HepG2 (cell line): ENCODE data around the gene BDH2. TPM values are rescaled to one million over a fixed set of nuclear protein-coding genes. Genes with fewer than 3 reads are reported as not detected.
A peak's percentile ranks its signal among the peaks of the same experiment; 100 is the strongest.

Experiments
- LRRFIP1 ChIP-seq: sonication (generic); formaldehyde crosslinking; conservative IDR thresholded peaks from 2 replicates; pipeline ENCODE4 v1.4.0; 2020; ENCODE audit warnings: missing genetic modification reagents
- MED1 ChIP-seq: sonication (generic); formaldehyde crosslinking; IDR thresholded peaks from 2 replicates; pipeline ENCODE4 v1.4.0; 2020; ENCODE audit warnings: missing genetic modification reagents
- PAXIP1 ChIP-seq: sonication (generic); formaldehyde crosslinking; conservative IDR thresholded peaks from 2 replicates; pipeline ENCODE4 v1.4.0; 2020; ENCODE audit warnings: mild to moderate bottlenecking, missing genetic modification reagents, moderate library complexity
- PHF20 ChIP-seq: sonication (generic); formaldehyde crosslinking; IDR thresholded peaks from 2 replicates; pipeline ENCODE4 v1.5.0; 2020; ENCODE audit warnings: mild to moderate bottlenecking, missing genetic modification reagents
- RBFOX2 ChIP-seq: fragments of 200-400 bp; formaldehyde crosslinking; IDR thresholded peaks from 2 replicates; pipeline ENCODE4 v1.6.1; 2017; ENCODE audit warnings: low read depth, mild to moderate bottlenecking, low read length
- SALL2 ChIP-seq: sonication (generic); formaldehyde crosslinking; IDR thresholded peaks from 2 replicates; pipeline ENCODE4 v1.8.1; 2023; ENCODE audit warnings: mild to moderate bottlenecking, missing genetic modification reagents, inconsistent platforms
- TFDP2 ChIP-seq: sonication (generic); formaldehyde crosslinking; IDR thresholded peaks from 2 replicates; pipeline ENCODE4 v1.4.0; 2020; ENCODE audit warnings: missing genetic modification reagents
- THAP9 ChIP-seq: sonication (generic); formaldehyde crosslinking; IDR thresholded peaks from 2 replicates; pipeline ENCODE4; 2020; ENCODE audit warnings: missing genetic modification reagents, mild to moderate bottlenecking, borderline replicate concordance
- ZBTB8A ChIP-seq: sonication (generic); formaldehyde crosslinking; IDR thresholded peaks from 2 replicates; pipeline ENCODE4 v1.4.0; 2020; ENCODE audit warnings: mild to moderate bottlenecking, low read depth, missing genetic modification reagents, borderline replicate concordance
- ZNF225 ChIP-seq: sonication (generic); formaldehyde crosslinking; IDR thresholded peaks from 2 replicates; pipeline ENCODE4 v1.4.0; 2020; ENCODE audit warnings: mild to moderate bottlenecking, missing genetic modification reagents
- ZNF235 ChIP-seq: sonication (generic); formaldehyde crosslinking; IDR thresholded peaks from 2 replicates; pipeline ENCODE4 v1.8.1; 2023; ENCODE audit warnings: mild to moderate bottlenecking, missing genetic modification reagents, borderline replicate concordance
- ZNF317 ChIP-seq: sonication (generic); formaldehyde crosslinking; IDR thresholded peaks from 2 replicates; pipeline ENCODE4 v1.5.0; 2020; ENCODE audit warnings: mild to moderate bottlenecking, missing genetic modification reagents
- ZNF609 ChIP-seq: sonication (generic); formaldehyde crosslinking; IDR thresholded peaks from 2 replicates; pipeline ENCODE4 v1.4.0; 2020; ENCODE audit warnings: mild to moderate bottlenecking, missing genetic modification reagents, borderline replicate concordance
- polyA plus RNA-seq, 8 experiments: library from polyadenylated mRNA; depleted of rRNA in 3 of 8; stranded (reverse) in 7 of 8; unstranded in 1 of 8; fragments of >200 nt; fragmentation: Illumina TruSeq in 4 of 8; extraction: Trizol in 4 of 8; gene quantifications; 2 replicates each; pipeline versions ENCODE4 v1.2.1 to v1.2.3, GENCODE V29; 2011 to 2016; ENCODE audit warnings: low read depth in 4 of 8, missing spikeins in 1 of 8, mixed read lengths in 1 of 8; ENCODE audit not compliant: insufficient read depth in 1 of 8
- total RNA-seq, 5 experiments: library from RNA; depleted of rRNA; stranded (reverse); fragments of >200 nt; fragmentation: Illumina TruSeq; extraction: Trizol; gene quantifications; 2 replicates each; pipeline ENCODE4 v1.2.3, GENCODE V29; 2016; ENCODE audit warnings: low read depth in 1 of 5

Gene BDH2
- total and polyA plus RNA-seq, 2 of the 13 experiments (the other 11 are each of a cell fraction or from before 2014, with no cell fraction given): 34.8 to 46.2 TPM

- TF ChIP-seq ZBTB8A (CRISPR knock-in tag) (no peak), SALL2 (peak; percentile 81; the same call in 1 of the 2 replicates), RBFOX2 (no peak), PAXIP1 (peak; percentile 93), THAP9 (CRISPR knock-in tag) (no peak), ZNF609 (0 out of 2 replicates have a peak, but pooled peaks have one; percentile 39), ZNF317 (CRISPR knock-in tag) (peak; percentile 70; the same call in 1 of the 2 replicates), ZNF225 (CRISPR knock-in tag) (no peak), ZNF235 (CRISPR knock-in tag) (no peak), TFDP2 (CRISPR knock-in tag) (peak; percentile 40; the same call in 1 of the 2 replicates), PHF20 (CRISPR knock-in tag) (no peak), LRRFIP1 (CRISPR knock-in tag) (no peak), MED1 (CRISPR knock-in tag) (peak; percentile 93)
Measured at GRCh38 chr4:103075435-103075893, 24.2 kb downstream of the BDH2 start (continued).
